GM18867 (cell line): ENCODE measurements around the gene HOXB13.

Source experiments
- ATAC-seq: cut with Tn5 transposase; IDR thresholded peaks from one replicate; pipeline ENCODE4 v1.9.1; 2021; ENCODE audit warnings: mild to moderate bottlenecking, moderate library complexity; ENCODE audit not compliant: unreplicated experiment

HOXB13 gene

DNA sequence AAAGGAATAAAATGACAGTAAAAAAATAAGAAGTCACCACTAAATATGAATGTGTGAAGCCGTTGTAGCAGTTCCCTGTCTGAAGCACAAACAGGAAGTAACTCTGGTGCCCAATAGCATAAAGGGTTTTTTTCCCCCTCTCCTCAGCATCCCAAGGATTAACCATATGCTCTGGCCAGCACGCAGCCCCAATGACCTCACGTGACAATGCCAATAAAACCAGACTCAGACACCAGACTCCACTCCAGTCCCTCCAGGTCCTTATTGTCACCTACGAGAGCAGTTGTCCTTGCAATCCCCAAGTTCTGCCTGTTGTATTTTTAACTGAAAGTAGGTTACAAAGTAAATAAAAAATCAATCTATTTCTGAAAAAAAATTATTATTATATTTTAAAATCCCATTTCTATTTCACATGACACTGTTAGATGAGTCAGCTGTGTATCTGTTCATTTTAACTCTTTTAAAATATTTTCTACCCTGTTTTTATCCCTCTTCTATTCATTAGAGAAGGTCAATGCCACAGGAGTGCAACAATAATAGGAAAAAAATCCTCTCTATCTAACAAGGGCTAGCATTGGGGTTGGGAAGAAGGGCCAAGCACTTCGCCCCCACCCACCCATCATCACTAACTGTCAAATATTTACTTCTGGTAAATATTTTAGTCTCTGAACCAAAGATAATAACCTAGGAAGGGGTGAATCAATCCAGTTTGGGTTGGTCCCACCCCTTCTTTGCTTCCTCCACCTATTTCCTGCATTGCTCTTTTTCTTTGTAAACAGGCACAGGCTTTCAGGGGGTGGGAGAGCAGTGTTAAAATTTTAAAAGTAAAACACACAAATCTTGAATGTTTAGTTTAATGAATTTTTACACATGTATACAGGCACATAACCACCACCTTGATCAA lies 12.8 kb downstream of the HOXB13 start:
- no peak for ATAC-seq

DNA sequence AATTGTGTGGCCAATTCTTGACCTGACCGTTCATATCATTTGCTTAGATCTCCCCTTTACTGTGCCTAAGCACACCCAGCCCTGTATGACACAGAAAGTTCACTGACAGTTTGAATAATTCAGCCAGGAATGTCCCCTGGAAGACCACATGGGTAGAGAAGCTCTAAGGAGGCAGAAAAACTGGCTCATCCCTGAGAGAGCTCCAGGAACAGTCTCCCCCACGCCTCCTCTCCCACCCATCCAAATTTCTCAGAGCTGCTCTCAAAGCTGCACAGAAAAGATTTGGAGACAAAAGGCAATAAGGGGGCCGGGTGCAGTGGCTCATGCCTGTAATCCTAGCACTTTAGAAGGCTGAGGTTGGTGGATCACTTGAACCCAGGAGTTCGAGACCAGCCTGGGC lies 17.4 kb downstream of the HOXB13 start:
- ATAC-seq, result no peak

DNA sequence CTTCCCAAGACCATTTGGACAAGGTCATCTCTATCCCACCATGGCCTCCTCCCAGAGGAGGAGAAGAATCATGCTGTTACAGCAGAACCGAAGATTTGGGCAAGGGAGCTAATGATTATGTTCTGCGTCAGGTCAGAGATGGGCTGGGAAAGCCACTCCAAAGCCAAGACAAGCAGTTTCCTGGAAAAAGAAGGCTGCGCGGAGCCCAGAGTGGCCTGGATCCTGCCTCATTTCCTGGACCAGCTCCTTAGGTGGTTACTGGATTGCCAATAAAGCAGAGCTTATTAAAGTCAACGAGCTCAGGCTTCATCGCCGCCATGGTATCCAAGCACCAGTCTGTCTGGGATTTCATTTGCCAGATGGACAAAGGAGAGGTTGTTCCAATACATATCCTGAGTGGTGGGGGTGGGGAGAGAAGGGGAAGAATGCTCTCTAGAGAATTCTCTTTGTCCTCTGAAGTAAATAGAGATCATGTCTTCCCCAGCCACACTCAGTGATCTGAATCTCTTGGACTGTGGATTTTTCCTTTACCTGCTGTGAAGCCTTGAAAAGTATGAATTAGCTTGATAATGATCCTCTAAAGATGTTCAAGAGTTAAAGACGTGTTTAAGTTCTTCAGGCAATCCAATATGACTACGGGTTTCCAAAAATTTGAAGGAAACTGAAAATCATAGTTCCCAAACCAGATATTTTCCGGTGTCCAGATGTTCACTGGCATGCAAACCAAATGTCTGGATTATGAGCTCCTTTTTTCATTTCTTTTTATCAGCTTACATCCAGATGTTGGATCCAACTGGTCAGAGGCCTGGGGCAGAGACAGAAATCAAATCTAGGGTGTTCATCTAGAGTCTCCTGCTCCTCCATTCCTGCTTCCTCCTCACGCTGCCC lies 23.9 kb downstream of the HOXB13 start:
- no peak for ATAC-seq

DNA sequence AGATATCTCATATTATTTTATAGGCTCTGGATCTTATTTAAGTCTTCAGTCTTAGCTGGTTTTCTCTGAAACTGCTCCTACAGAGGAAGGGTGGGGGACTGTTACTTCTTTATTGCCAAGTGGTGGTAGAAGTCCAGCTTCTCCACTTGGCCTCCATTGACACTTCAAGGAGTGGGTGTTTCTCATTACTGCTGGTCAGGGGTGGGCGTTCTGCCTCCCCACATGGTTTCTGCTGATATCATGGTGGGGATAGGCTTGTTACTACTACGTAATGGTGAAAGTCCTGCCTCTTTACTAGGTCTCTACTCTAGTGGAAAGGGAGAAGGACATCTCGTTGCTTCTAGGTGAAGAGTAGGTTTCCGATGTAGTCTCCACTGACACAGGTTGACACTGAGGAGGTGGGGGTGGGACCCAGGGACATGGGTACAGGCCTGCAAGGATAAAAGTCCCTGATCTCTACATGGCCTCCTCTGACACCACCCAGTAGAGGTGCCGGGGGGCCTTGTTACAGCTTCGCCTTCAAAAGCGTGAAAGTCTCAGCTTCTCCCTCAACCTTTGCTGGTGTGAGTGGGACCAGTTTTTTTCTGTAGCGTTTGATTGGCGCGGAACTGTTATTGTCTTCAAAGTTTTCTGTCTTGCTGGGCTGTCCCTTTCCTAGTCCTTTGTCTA lies 26.6 kb downstream of the HOXB13 start:
- no peak for ATAC-seq

DNA sequence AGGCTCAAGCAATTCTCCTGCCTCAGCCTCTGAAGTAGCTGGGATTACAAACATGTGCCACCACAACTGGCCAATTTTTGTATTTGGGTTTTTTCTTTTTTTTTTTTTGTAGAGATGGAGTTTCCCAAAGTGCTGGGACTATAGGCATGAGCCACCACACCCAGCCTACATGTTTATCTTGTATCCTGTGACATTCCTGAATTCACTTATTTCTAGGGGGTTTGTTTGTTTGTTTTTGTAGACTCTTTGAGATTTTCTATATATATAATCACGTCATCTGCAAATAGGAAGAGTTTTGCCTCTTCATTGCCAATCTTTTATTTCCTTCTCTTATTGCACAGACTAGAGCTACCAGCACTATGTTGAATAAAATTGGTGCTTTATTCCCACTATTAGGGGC lies 35.4 kb downstream of the HOXB13 start:
- no peak for ATAC-seq

DNA sequence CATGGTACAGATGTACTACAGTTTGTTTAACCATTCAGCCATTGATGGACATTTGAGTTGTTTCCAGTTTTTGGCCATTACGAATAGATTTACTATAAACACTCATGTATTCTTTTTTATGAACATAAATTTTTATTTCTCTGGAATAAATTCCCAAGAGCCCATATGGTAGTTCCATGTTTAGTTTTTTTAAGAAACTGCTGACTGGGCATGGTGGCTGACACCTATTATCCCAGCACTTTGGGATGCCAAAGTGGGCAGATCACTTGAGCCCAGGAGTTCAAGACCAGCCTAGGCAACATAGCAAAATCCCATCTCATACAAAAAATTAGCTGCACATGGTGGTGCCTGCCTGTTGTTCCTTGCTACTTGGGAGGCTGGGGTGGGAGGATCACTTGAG lies 36.5 kb downstream of the HOXB13 start:
- ATAC-seq, result no peak

DNA sequence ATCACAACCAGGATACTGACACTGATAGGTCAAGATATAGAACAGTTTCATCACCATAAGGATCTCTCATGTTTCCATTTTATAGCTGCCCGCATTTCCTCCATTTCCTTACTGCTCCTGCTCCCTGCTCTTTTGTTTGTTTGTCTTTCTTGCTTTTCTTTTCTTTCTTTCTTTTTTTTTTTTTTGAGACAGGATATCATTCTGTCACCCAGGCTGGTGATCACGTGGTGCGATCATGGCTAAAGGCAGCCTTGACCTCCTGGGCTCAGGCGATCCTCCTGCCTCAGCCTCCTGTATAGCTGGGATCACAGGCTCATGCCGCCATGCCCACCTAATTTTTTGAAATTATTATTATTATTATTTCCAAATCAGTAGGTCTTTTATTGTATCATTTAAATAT lies 37.9 kb downstream of the HOXB13 start:
- no peak for ATAC-seq

DNA sequence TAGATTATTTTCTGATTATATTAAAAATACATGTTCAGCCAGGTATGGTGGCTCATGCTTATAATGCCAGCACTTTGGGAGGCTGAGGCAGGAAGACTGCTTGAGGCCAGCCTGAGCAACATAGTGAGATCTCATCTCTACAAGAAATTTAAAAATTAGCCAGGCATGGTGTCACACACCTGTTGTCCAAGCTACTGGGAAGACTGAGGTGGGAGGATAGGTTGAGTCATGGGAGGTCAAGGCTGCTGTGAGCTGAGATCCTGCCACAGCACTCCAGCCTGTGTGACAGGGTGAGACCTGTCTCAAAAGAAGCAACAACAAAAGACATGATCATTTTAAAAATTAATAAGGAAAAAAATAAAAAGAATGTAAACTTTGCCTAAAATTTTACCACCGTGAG lies 46.9 kb downstream of the HOXB13 start:
- no peak for ATAC-seq

DNA sequence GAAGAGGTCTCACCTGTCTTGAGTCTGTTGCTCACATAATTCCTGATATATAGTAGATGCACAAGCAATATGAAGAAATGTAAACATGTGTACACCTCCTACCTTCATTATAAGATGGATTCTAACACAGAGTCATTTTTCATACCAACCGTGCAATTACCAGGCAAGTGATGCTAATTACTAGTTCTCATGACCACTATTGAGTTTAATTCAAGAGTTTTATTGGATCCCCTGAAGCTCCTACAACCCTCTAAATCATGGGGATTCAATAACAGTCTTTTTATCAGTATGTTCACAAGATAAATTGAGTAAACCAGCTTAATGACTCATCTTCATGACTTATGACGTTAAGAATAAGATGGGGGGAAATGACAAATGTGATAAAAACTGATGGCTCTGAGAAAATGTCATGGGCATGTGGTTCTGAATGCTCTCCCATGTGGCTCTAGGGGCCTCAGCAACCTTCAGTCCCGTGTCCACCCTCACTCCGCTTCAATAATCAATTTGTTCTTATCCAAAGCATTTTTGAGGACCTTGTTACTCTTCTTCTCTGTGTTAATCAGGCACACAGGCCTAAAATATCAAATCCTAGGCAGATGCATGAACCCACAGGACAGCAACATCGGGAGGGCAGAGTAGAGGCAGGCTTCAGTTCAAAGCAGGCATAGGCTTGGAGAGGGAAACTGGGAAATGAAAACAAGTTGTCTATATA lies 49.0 kb downstream of the HOXB13 start:
- ATAC-seq, result no peak

DNA sequence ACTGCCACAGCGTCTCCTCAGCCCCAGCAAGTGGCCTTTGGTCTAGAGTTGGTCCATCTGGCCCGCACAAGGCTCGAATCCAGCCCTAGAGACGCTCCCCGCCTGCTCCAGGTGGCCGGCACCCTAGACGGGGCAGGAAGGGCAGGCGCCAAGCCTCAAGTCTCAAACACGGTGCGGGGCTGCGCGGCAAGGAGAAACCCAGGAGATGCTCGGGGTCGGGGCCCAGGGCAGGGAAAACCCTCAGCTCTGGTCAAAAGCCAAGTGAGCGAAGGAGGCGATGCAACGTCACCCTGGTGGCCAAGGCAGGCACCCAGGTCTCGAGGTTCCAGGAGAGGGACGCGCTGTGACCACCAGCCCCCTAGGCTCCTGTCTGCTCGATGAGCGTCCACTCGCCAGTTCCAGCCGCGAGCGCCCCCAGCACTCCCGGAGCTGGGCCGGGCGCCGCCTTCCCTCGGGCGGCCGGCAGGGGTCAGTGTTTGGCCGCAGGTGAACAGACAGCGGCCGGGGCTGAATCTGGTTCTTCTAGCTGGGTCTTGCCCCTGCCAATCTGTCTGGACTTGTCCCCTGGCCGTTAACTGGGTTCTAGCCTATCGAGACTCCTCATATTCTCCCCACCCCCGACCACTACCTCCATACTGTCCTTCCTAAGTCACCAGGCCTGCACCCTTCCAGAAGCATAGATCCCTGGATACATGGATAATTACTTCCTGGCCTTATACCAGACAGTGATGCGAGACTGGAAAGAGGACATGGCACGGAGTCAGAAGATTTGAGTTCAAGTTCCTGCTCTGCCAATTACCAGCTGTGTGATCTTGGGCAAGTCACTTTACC lies 50.2 kb downstream of the HOXB13 start:
- ATAC-seq, result peak; percentile 61

DNA sequence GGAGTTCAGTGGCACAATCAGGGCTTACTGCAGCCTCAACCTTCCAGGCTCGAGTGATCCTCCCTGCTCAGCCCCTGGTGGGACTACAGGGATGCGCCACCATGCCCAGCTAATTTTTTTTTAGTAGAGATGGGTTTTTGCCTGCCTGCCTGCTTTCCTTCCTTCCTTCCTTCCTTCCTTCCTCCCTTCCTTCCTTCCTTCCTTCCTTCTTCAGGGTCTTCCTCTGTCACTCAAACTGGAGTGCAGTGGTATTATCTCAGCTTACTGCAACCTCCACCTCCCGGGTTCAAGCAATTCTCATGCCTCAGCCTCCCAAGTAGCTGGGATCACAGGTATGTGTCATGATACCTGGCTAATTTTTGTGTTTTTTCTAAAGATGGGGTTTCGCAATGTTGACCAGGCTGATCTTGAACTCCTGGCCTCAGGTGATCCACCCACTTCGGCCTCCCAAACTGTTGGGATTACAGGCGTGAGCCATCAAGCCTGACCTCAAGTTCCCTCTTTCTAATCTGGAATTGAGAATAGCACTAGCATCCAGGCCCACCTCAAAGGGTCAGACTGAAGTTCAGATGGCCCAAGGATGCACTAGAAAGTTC lies 51.5 kb downstream of the HOXB13 start:
- ATAC-seq, result no peak
